ENCODE measurements around the gene GLI3.

The GLI3 gene

GRCh38 chr7:42168512-42168911, 68.5 kb downstream of the GLI3 start:
- no peak for DNase-seq

DNA sequence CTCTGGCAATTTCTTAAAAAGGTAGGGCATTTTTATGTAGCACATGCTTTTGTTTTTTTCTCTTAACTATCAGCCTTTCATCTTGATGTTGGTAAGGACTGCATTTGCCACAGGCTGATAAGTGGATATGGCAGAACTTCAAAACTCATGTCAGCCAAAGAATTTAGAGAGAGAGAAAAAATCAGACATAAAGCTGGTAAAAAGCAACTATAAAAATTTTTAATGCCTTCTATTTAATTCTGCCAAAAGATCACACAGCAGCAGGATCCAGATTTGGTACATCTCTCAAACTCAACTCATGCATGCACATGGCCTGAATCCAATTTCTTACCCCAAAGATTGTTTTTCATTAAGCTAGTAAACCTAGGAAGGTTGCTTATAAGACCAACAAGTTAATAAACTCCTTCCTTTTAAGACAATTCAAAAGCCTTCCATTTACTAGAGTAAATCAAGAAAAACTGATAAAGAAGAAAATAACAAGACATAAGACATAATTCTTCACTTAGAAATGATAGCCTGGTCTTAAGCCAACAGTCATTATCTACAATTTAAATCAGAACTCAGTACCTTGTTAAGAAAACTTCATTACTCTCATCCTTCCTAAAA, 69.3 kb downstream of the GLI3 start:
- DNase-seq: no peak

- DNase-seq: no peak
These were observed 69.8 kb downstream of the GLI3 start for GRCh38 chr7:42167206-42167605.

DNA sequence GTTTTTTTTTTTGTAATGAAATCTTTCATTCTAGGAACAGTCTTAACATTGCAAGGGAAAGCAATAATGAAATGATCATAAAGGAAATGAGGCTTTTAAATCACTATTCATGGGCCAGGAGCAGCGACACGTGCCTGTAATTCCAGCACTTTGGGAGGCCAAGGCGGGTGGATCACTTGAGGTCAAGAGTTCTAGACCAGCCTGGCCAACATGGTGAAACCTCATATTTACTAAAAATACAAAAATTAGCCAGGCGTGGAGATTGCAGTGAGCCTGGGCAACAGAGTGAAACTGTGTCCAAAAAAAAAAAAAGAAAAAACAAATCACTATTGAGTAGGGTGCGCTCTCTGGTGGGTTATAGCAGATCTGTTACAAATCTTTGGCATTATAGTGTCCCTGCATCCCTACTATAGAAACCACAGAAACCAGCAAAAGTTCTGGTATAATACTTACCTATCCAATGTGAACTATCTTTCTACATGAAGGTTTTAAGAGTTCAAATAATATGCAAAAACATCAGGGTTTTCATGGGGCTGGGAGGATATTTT, 72.1 kb downstream of the GLI3 start:
- DNase-seq: no peak

- no peak for DNase-seq
These were observed 74.3 kb downstream of the GLI3 start for GRCh38 chr7:42162560-42163325.

DNA sequence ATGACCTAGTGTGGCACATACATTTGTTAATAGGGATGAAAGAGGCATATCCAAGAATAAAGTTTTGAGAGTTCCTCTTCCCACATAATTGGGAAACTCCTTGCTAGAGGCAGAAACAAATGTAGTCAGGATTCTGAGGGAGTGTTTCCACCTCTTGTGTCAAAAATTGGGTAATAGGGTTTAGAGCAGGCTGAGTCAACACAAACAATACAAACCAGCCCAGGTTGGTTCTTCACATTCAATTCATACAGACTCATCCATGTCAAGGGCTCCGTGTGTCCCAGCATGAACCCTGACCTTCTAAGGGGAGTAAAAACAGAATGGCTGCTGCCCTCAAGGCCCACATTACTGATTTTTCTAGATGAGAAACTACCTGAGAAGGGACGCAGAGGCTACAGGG, 75.3 kb downstream of the GLI3 start:
- no peak for DNase-seq

DNA sequence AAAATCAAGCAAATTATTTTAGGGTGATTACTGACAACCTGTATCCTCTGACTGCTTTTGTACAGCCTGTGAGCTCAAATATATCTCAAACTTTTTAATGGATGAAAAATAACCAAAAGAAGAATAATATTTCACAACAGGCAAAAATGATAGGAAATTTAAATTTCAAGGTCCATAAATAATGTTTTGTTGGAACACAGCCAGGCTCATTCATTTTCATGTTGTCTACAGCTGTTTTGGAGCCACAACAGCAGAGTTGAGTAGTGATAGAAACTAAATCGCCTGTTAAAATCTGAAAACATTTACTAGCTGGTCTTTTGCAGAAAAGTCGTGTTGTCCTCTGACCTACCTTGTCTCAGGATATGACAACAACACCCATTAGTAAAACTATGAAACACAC, 75.9 kb downstream of the GLI3 start:
- no peak for DNase-seq

GRCh38 chr7:42159130-42159529, 77.9 kb downstream of the GLI3 start:
- no peak for DNase-seq

DNA sequence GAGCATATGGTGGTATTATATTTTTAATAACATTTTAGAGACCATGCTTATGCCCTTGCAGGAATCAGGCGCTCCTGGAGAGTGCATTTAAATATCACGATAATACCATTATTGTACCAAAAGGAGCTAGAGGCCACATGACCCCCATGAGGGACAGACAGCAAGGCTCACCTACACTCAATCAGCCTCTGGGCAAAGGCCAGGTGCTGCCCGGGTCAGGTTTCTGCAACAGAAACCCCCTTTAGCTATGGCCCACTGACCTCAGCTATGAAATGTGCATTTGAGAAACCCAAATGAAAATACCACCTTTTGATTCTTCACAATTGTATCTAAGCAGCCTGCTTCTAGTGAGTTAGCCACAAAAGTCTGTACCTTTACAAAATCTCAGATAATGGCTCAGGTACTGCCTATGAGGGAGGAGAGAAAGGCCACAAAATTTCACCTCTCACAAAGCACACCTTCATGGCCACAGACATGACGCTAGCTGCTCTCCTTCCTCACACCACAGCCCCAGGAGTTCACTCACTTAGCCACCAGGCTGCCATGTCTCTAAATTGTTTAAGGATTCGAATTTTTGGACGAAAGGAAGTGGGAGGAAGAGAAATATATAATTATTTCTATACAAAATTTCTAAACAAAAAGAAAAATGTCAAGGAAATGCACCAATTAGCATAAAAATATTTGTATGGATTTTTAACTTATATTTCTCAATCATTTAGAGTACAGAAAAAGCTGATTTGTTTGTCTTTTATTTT, 79.9 kb downstream of the GLI3 start:
- no peak for DNase-seq

GRCh38 chr7:42156291-42156865, 80.6 kb downstream of the GLI3 start:
- DNase-seq: no peak

DNA sequence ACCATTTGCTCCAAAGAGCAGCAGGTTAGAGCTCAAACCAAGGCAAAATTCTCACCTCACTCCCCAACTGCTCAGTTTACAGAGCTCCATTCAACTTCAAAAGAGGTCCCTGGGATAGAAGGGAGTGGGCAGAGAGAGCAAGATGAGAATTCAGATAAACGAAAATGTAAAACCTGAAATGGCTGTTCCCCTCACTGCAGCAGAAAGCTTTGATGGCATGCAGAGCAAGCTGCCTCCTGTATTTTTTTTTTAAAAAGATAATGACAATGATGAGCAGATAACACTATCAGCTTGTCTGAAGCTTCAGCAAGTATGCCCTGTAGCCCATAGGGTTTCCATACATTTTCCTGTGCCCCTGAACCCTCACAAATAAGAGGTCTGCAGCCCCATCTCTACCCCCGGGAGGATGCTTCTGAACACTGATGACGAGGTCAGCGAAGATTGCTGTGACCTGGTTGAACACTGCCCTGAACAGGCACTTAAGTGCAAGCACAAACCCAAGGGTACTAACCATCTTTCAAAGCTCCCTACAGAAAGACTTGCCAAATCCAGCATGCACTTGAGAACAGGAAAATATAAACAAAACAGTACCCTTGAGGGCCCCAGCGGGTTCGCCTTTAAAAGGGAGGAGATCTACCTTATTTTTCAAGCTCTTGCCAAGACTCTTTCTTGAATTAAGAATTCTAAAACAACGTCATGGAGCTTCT, 81.3 kb downstream of the GLI3 start:
- no peak for DNase-seq

GRCh38 chr7:42154173-42154572, 82.8 kb downstream of the GLI3 start:
- DNase-seq: no peak

GRCh38 chr7:42152329-42153205, 84.4 kb downstream of the GLI3 start:
- no peak for DNase-seq

DNA sequence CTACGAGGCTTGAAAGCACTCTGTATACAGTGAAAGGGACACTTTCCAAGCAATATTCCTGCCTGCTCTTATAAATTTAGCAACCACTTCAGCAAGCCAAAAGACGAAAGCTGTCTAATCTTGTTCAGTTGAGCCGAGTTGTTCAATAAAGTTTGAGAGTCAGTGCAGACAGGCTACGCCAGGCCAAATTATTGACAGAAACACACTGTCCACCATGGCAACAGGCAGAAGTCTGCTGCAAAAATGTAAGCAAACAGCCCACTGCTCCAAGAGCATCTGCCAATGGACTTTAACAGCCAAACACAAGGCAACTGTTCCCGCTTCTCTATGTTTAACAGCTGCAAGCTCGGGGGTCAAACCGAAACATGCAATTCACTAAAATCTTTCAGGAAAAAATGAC, 85.7 kb downstream of the GLI3 start:
- no peak for DNase-seq

GRCh38 chr7:42145539-42145938, 91.5 kb downstream of the GLI3 start:
- no peak for DNase-seq

- no peak for DNase-seq
These were observed 92.4 kb downstream of the GLI3 start for GRCh38 chr7:42144604-42145003.

GRCh38 chr7:42143711-42144600, 93.1 kb downstream of the GLI3 start:
- no peak for DNase-seq

DNA sequence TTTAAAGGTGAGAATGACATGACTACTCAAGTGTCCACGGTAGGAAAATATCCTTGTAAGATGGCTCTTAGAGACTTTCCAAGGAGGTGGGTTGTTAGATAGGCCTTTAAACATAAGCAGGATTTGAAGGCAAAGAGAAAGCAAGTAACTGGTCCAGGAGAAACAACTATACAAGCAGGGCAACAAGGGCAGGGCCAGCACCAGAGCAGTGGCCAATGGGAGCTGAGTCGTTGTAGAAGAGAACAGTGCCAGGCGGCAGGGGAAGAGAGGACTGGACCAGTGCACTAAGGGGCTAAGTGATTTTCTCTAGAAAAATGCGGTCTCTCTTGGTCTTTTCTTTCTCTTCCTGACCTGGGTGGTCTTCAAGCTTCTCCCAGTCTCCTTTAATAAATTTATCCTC, 94.9 kb downstream of the GLI3 start:
- no peak for DNase-seq

- no peak for DNase-seq
These were observed 97.3 kb downstream of the GLI3 start for GRCh38 chr7:42139751-42140150.

GRCh38 chr7:42138691-42139090, 98.3 kb downstream of the GLI3 start:
- no peak for DNase-seq

DNA sequence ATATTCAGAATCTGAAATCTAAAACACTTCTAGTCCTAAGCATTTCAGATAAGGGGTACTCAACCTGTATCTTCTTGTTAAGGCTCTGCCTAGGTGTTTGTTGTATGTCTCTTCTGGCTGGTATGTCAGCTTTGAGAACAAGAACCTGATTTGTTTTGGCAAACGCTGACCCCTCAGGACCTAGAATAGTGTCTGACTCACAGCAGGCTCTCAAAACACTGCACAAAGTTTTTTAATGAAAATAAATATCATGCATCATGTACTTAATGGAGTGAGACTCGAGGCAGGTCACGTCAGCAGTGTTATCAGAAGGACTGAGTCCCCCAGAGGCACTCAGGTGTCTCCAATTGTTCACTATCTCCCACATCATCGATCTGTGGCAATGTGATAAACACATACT, 99.1 kb downstream of the GLI3 start:
- DNase-seq: no peak
